Aorta (tissue), 5 donors: ENCODE results near the gene TRIM67. TPM values are rescaled to one million over a fixed set of nuclear protein-coding genes. Genes with fewer than 3 reads are reported as not detected.
"Not testable (repeated sequence)": the region's sequence is repeated elsewhere in the genome, so short reads cannot be mapped to it uniquely, and the experiment has no call there.

Experiments
- ATAC-seq: fragments of 200-7000 bp; cut with Tn5 transposase; one replicate; pipeline ENCODE4 v1.9.1; 2022; ENCODE audit warnings: moderate library complexity; ENCODE audit not compliant: low FRiP score
- DNase-seq, 2 donors: peaks; one replicate each; pipeline ENCODE4 v3.0.0-alpha.2; 2020
- H3K27ac ChIP-seq, 2 donors: one replicate each; pipeline ENCODE4 v1.5.1; 2013; ENCODE audit warnings: low read length in 2 of 2, mild to moderate bottlenecking in 2 of 2, moderate library complexity in 2 of 2, control low read depth in 1 of 2, inconsistent platforms in 1 of 2, low read depth in 1 of 2
- H3K27me3 ChIP-seq, 2 donors: one replicate each; pipeline ENCODE4 v1.6.1; 2013; ENCODE audit warnings: control low read depth in 1 of 2, low read length in 1 of 2, mild to moderate bottlenecking in 1 of 2, moderate library complexity in 1 of 2; ENCODE audit not compliant: insufficient read depth in 2 of 2, control insufficient read depth in 1 of 2
- H3K36me3 ChIP-seq, 2 donors: one replicate each; pipeline ENCODE4 v1.6.1; 2013; ENCODE audit warnings: control low read depth in 1 of 2, low read length in 1 of 2, mild to moderate bottlenecking in 1 of 2; ENCODE audit not compliant: insufficient read depth in 2 of 2, control insufficient read depth in 1 of 2
- H3K4me1 ChIP-seq, 2 donors: one replicate each; pipeline ENCODE4 v1.6.1; 2013; ENCODE audit warnings: low read length in 2 of 2, control low read depth in 1 of 2, mild to moderate bottlenecking in 1 of 2, moderate library complexity in 1 of 2; ENCODE audit not compliant: insufficient read depth in 2 of 2, control insufficient read depth in 1 of 2
- H3K4me3 ChIP-seq, 2 donors: one replicate each; pipeline ENCODE4 v1.5.1; 2013; ENCODE audit warnings: low read length in 2 of 2, control low read depth in 1 of 2, mild to moderate bottlenecking in 1 of 2
- H3K9me3 ChIP-seq: one replicate; pipeline ENCODE4 v1.6.1; 2013; ENCODE audit warnings: mild to moderate bottlenecking, low read length; ENCODE audit not compliant: control insufficient read depth
- WGBS, 2 donors: extraction: QIAGEN DNeasy Blood & Tissue Kit; methylation state at CpG; one replicate each; pipeline ENCODE4 v1.1.7; 2013; 5-methylcytosine and 5-hydroxymethylcytosine counted together
- intact Hi-C, 2 donors: fragments of 100-400 bp; cut with DNase I; formaldehyde crosslinking; loops; one replicate each; pipeline versions ENCODE4 v1.14.2 to v1.15.0; 2022
- polyA plus RNA-seq, 2 donors: library from polyadenylated mRNA; stranded (reverse); fragments of 200-250 nt; gene quantifications; one replicate each; pipeline ENCODE4 v1.2.3, GENCODE V29; 2013
- total RNA-seq, 2 donors: library from RNA; stranded (reverse); fragmentation: NEBNext Ultra II Directional; extraction: Animal tissue kit (Norgen Biotek cat#: 25700); gene quantifications; one replicate each; pipeline ENCODE4 v1.2.1, GENCODE V29; 2021
- donor health status: healthy with polysubstance abuse.
- donor health status: Bipolar disorder and iron deficiency.
- donor health status: DM: no; HTN: no; CAD: no.
- donor health status: DM: no; HTN: no; CAD: no.
- donor health status: DM: yes; HTN: yes; CAD: no.

Gene TRIM67
- total and polyA plus RNA-seq, 4 donors: under 0.01 TPM; not detected in 3

DNA sequence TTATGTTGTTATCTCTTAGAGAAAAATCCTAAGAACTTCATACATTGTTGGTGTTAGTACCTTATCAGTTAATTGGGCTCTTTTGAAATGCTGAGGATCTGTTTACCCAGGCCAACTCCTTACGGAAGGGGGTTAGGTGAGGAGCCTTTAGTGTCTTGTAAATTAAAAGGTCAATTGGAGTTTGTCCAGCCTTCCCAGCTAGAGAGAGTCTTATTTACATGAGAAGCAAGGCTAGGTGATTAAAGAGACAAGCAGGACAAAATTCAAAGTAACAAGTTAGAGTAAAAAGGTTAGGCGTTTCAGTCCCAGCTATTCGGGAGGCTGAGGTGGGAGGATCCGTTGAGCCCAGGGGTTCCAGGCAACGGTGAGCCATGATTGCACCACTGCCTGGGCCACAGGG, 50.4 kb downstream of the TRIM67 start:
- not testable (repeated sequence) for H3K4me3 ChIP-seq, H3K36me3 ChIP-seq, H3K9me3 ChIP-seq, ATAC-seq, H3K27me3 ChIP-seq, H3K4me1 ChIP-seq, H3K27ac ChIP-seq, DNase-seq
- intact Hi-C loops: loop anchor here (10.0 kb wide), 2 partner anchors 288 to 298 kb away; no protein-coding TSS in a partner anchor
- WGBS, 2 donors: 55 to 65% methylated on average over 5 of the region's 5 CpGs

DNA sequence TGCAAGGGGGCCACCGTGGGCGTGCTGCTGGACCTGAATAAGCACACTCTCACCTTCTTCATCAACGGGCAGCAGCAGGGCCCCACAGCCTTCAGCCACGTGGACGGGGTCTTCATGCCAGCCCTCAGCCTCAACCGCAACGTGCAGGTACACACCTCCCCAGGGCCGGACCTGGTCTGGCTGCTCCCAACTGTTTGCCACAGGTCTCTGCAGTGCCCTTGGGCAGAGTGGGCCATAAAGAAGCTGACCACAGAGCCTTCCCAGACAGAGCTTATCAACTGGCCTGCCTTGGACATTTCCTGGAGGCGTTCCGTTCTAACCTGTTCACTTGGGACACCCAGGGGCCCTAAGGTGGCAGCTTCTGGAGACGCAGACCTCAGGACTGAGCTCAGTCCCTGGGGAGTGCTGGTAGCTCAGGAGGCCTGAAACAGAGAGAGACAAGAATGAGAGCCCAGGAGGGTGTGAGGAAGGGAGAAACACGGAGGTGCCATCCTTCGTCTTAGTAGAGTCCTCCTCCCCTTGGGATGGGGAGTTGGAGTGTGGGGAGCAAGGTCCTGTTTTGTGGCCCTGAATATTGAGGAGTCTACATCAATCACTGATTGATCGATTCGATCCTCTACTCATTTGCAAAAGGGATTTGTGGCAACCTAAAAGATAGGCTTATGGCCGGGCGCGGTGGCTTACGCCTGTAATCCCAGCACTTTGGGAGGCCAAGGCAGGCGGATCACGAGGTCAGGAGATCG, 52.1 kb downstream of the TRIM67 start:
- 91 to 92% methylated on average over 22 of the region's 22 CpGs for WGBS, 2 donors
- H3K9me3 ChIP-seq: no peaks in the 10 kb centered on the region
- ATAC-seq (no peak), DNase-seq (no peak)
- intact Hi-C loops: loop anchor here (10.0 kb wide), 2 partner anchors 289 to 299 kb away; no protein-coding TSS in a partner anchor
- H3K27me3 ChIP-seq: no peaks in the 10 kb centered on the region
- no peak overlapping the region for H3K27ac ChIP-seq
- H3K36me3 ChIP-seq: no peaks in the 10 kb centered on the region
- H3K4me1 ChIP-seq: no peaks in the 10 kb centered on the region
- no peak overlapping the region for H3K4me3 ChIP-seq

DNA sequence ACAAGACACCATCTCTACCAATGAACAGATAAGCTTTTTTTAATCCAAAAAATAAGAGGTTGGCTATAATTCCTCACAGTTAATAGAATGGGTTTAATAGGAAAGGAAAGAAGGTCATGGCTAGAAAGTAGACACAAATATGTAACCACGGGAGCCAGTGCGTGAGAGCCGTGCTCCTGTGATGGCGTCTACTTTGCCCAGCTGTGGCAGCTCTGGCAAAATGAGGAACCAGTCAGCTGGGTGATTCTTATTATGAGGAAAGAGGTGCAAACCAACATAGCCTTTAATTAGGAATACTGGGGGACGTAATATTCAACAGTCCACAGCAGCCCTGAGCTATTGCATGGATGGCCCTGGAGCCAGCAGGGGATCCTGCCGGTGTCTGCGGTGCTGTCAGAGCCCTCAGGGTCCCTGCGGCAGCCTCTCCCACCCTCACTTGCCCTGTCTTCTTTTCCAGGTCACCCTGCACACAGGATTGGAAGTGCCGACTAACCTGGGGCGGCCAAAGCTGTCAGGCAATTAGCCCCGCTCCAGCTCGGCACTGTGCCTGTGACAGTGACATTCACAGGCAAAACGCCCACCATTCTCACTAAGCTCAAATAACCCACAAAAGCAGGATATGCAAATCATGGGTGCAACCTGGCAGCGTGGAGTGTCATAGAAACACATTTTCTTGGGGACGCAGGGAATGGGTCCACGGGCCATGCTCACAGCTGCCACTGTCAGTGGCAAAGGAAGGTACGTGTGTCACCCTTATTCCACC, 53.2 kb downstream of the TRIM67 start:
- Histone ChIP-seq H3K4me3 (no peak overlapping the region), H3K4me1 (no peaks in the 10 kb centered on the region), H3K27me3 (no peaks in the 10 kb centered on the region), H3K27ac (no peak overlapping the region), H3K9me3 (no peaks in the 10 kb centered on the region), H3K36me3 (no peaks in the 10 kb centered on the region)
- intact Hi-C loops: loop anchor here (10.0 kb wide), 2 partner anchors 290 to 300 kb away; no protein-coding TSS in a partner anchor
- ATAC-seq (no peak), DNase-seq (no peak)
- 75 to 77% methylated on average over 17 of the region's 17 CpGs for WGBS, 2 donors

DNA sequence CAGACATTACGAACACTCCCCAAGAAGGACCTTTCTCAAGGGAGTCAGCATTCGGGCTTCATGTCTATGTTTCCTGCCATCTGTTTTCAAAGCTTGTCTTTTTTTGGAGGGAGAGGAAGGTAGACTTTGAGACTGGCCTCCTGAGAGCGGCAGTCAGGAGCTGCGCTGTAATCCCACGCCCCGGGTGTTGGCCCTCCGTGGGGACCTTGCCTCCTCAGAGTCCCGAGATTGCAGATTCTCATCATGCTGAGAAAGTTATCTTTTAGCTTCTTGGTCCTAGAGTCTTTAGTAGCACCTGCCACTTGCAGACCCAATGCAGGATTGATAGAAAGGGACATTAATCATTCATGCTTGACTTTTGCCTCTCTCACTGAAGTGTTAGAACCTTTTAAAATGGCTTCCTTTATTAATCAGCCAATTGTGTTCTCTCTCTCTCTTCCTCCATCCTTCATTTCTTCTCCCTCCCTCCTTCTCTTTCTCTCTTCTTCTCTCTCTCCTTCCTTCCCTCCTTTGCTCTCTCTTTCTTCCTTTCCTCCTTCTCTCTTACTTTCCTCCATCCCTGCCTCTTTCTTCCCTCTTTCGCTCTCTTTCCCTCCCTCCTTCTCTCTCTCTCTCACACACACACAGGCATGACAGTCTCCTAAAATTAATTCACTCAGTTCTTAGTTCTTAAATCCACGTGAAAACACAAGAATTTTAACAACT, 54.0 kb downstream of the TRIM67 start:
- no peak for ATAC-seq
- intact Hi-C loops: loop anchor here (10.0 kb wide), 2 partner anchors 291 to 301 kb away; no protein-coding TSS in a partner anchor
- 70 to 71% methylated on average over 10 of the region's 10 CpGs for WGBS, 2 donors

DNA sequence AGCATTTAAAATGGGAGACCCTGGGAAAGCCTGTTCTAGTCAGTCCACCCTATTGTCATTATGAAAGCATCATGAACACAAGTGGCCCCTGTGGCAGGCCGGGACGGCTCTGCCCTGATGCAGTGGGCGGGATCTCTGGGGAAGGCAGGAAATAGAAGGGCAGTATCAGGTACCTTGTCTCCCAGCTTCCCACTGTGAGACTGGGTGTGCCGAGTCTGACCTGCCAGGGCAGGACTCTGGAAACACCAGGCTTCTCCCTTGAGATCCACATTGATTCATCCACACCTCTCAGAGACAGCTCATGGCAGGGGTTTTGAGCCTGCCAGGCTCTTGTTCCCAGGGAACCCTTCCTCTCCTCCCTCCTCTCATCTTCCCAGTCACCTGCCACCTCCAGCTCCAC, 54.6 kb downstream of the TRIM67 start:
- Histone ChIP-seq H3K4me1 (no peaks in the 10 kb centered on the region), H3K27me3 (no peaks in the 10 kb centered on the region), H3K27ac (no peak overlapping the region), H3K36me3 (no peaks in the 10 kb centered on the region), H3K4me3 (no peak overlapping the region), H3K9me3 (no peaks in the 10 kb centered on the region)
- intact Hi-C loops: loop anchor here (10.0 kb wide), 2 partner anchors 292 to 302 kb away; no protein-coding TSS in a partner anchor
- DNase-seq (no peak), ATAC-seq (no peak)
- 49 to 50% methylated on average over 4 of the region's 4 CpGs for WGBS, 2 donors

More for the DNA sequence above, 54.0 kb downstream of the TRIM67 start:
- DNase-seq: no peak
- H3K4me1 ChIP-seq: no peaks in the 10 kb centered on the region
- no peaks in the 10 kb centered on the region for H3K9me3 ChIP-seq
- no peaks in the 10 kb centered on the region for H3K27me3 ChIP-seq
- H3K36me3 ChIP-seq: no peaks in the 10 kb centered on the region
- no peak overlapping the region for H3K4me3 ChIP-seq
- H3K27ac ChIP-seq: no peak overlapping the region

DNA sequence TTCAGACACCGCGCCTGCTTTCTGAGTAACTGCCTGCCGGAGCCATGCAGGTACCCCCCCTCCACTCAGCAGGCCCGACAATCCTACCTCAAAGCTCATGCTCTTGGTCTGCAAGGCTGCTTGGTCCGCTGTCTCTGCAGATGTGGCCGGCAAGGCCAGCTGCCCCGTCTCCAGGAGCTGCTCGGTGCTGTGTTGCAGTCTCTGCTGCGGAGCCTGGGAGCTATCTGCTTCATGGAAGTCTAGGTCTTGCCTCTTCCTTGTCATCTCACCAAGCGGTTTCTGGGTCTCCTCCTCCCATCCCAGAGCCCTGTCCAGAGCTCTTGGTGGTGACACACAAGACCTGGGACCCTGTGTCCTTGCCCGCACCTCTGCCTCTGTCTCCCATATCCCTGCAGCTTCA, 55.2 kb downstream of the TRIM67 start:
- no peak for ATAC-seq
- 85 to 86% methylated on average over 11 of the region's 11 CpGs for WGBS, 2 donors

DNA sequence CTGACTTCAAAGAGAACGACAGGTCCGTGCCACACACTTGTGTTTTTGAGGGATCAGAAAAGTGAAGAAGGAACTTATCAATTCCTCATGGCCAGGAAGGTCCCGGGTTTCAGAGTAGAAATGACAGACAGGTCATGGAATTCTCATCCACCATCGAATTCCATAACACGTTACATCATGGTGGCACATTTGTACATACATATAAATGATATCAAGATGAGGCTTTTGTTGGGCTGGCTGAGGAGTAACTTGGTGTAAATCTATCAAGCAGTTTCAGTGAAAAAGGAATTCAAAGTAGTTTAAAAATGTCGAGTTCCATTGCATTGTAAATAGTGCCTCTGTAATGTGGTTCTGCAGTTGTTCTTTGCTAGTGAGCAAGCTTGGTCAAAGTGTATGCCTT, 56.2 kb downstream of the TRIM67 start:
- Histone ChIP-seq H3K4me3 (no peak overlapping the region), H3K27me3 (no peaks in the 10 kb centered on the region), H3K4me1 (no peaks in the 10 kb centered on the region), H3K9me3 (no peaks in the 10 kb centered on the region), H3K27ac (no peak overlapping the region), H3K36me3 (no peaks in the 10 kb centered on the region)
- no peak for DNase-seq
- 47 to 55% methylated on average over 6 of the region's 6 CpGs for WGBS, 2 donors
- intact Hi-C loops: loop anchor here (10.0 kb wide), 2 partner anchors 293 to 303 kb away; no protein-coding TSS in a partner anchor
- no peak for ATAC-seq

More for the DNA sequence above, 55.2 kb downstream of the TRIM67 start:
- no peak overlapping the region for H3K4me3 ChIP-seq
- no peaks in the 10 kb centered on the region for H3K27me3 ChIP-seq
- no peak for DNase-seq
- H3K36me3 ChIP-seq: no peaks in the 10 kb centered on the region
- H3K9me3 ChIP-seq: no peaks in the 10 kb centered on the region
- no peaks in the 10 kb centered on the region for H3K4me1 ChIP-seq
- no peak overlapping the region for H3K27ac ChIP-seq
- intact Hi-C loops: loop anchor here (10.0 kb wide), 2 partner anchors 292 to 302 kb away; no protein-coding TSS in a partner anchor
